GM19397 (cell line): Measurements from ENCODE around the gene TFCP2L1.
A peak's percentile ranks its signal among the peaks of the same experiment; 100 is the strongest.
"Not testable (repeated sequence)": the region's sequence is repeated elsewhere in the genome, so short reads cannot be mapped to it uniquely, and the experiment has no call there.

Experiments used
- ATAC-seq: cut with Tn5 transposase; IDR thresholded peaks from one replicate; pipeline ENCODE4 v1.9.1; 2021; ENCODE audit warnings: mild to moderate bottlenecking, moderate library complexity; ENCODE audit not compliant: unreplicated experiment

The TFCP2L1 gene

GRCh38 chr2:121284463-121285449 is at the start of gene TFCP2L1:
Gene TFCP2L1, minus strand, starts transcription at chr2:121285202. Its CDS starts 93 bp downstream, at chr2:121285109.
- ATAC-seq = peak; percentile 44

- ATAC-seq = peak; percentile 80
Measured at GRCh38 chr2:121333834-121334558, 49.0 kb upstream of the TFCP2L1 start.

GRCh38 chr2:121333231-121333630 is 48.2 kb upstream of the TFCP2L1 start:
- ATAC-seq = no peak

- ATAC-seq = not testable (repeated sequence)
Measured at GRCh38 chr2:121331324-121331723, 46.3 kb upstream of the TFCP2L1 start.

GRCh38 chr2:121330921-121331320 is 45.9 kb upstream of the TFCP2L1 start:
- ATAC-seq = no peak

- no peak for ATAC-seq
Measured at GRCh38 chr2:121329786-121330185, 44.8 kb upstream of the TFCP2L1 start.

GRCh38 chr2:121326628-121327027 is 41.6 kb upstream of the TFCP2L1 start:
- no peak for ATAC-seq

GRCh38 chr2:121324601-121325000 is 39.6 kb upstream of the TFCP2L1 start:
- no peak for ATAC-seq

- no peak for ATAC-seq
Measured at GRCh38 chr2:121321476-121321875, 36.5 kb upstream of the TFCP2L1 start.

- ATAC-seq = no peak
Measured at GRCh38 chr2:121319941-121320340, 34.9 kb upstream of the TFCP2L1 start.

- no peak for ATAC-seq
Measured at GRCh38 chr2:121316986-121317385, 32.0 kb upstream of the TFCP2L1 start.

- not testable (repeated sequence) for ATAC-seq
Measured at GRCh38 chr2:121313701-121314100, 28.7 kb upstream of the TFCP2L1 start.

GRCh38 chr2:121309801-121310200 is 24.8 kb upstream of the TFCP2L1 start:
- ATAC-seq = peak; percentile 86

- ATAC-seq = no peak
Measured at GRCh38 chr2:121309323-121309722, 24.3 kb upstream of the TFCP2L1 start.

- no peak for ATAC-seq
Measured at GRCh38 chr2:121307048-121307447, 22.0 kb upstream of the TFCP2L1 start.

- ATAC-seq = no peak
Measured at GRCh38 chr2:121304941-121305340, 19.9 kb upstream of the TFCP2L1 start.

- no peak for ATAC-seq
Measured at GRCh38 chr2:121303531-121304263, 18.7 kb upstream of the TFCP2L1 start.

GRCh38 chr2:121301190-121301589 is 16.2 kb upstream of the TFCP2L1 start:
- not testable (repeated sequence) for ATAC-seq

GRCh38 chr2:121298476-121298875 is 13.5 kb upstream of the TFCP2L1 start:
- no peak for ATAC-seq

GRCh38 chr2:121297866-121298265 is 12.9 kb upstream of the TFCP2L1 start:
- not testable (repeated sequence) for ATAC-seq

- ATAC-seq = peak; percentile 53
Measured at GRCh38 chr2:121297217-121297830, 12.3 kb upstream of the TFCP2L1 start.
